ENCODE data around the gene TMEM183A. TPM values are rescaled to one million over a fixed set of nuclear protein-coding genes. Genes with fewer than 3 reads are reported as not detected.

Gene TMEM183A
- total and polyA plus RNA-seq, 10 of the 15 experiments (the other 5 are each of a cell fraction or from before 2014, with no cell fraction given), result 12.3 to 103 (median 66.3) TPM

DNA sequence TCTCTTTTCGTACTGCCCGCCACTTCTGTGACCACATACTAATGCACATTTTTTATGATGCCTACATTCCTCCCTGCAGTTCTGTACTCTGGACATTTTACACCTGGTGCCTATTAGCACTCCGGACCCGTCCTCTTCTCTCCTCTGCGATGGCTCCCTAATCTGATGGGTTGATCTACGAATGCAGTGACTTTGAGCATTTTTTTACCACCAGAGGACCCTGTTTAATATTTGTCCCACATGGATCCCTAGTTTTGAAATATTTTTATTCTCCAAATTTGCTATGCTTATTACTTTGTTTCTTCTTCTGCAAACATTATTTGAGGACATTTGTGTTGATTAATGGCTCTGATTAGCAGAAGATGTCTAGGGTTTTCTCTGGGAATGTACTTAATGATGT lies 24.3 kb downstream of the TMEM183A start:
- H3K4me2 ChIP-seq (ENCODE audit: control insufficient read depth, insufficient read depth), result no peak overlapping the region
- no peak overlapping the region for H3K9ac ChIP-seq (ENCODE audit: control insufficient read depth, insufficient read depth, low read length)
- no peaks in the 10 kb centered on the region for H4K20me1 ChIP-seq (ENCODE audit: control insufficient read depth, insufficient read depth)
- FAIRE-seq (no peak), DNase-seq (ENCODE audit: low read depth, low spot score) (no peak), ATAC-seq (no peak)
- H3K4me3 ChIP-seq, result no peak overlapping the region
- ChIA-PET CTCF (interaction anchor here (0.6 to 4.7 kb wide), 5 partner anchors 9 to 716 kb away, joined by 3 to 52 read pairs (median 3); no protein-coding TSS in a partner anchor), POLR2A (interaction anchor here (0.7 kb wide), 1 partner anchor 165 kb away, joined by 3 read pairs; no protein-coding TSS in a partner anchor), RAD21 (ENCODE audit: unreplicated experiment) (interaction anchor here (1.4 kb wide), 1 partner anchor 236 kb away, joined by 3 read pairs; no protein-coding TSS in a partner anchor), SMC1A (ENCODE audit: uncharacterized antibody, unreplicated experiment) (interaction anchor here (0.6 kb wide), 1 partner anchor 184 kb away, joined by 3 read pairs; no protein-coding TSS in a partner anchor)
- no peaks in the 10 kb centered on the region; a peak in 2 of 4 replicates for H3K27me3 ChIP-seq (replicated peaks in 1 of 2; ENCODE audit: control insufficient read depth in 2 of 2, insufficient read depth in 2 of 2, low read length in 1 of 2)
- WGBS (ENCODE audit: insufficient coverage, insufficient replicate concordance, low lambda C conversion rate, missing lambda C conversion rate), result 80% methylated on average over 6 of the region's 6 CpGs
- H2AFZ ChIP-seq (ENCODE audit: control insufficient read depth, low read depth, low read length), result no peak overlapping the region
- intact Hi-C loops (cut with micrococcal nuclease; ENCODE audit: unreplicated experiment), result loop anchor here (10.0 kb wide), 1 partner anchor 303 kb away; no protein-coding TSS in a partner anchor
- H3K36me3 ChIP-seq (ENCODE audit: control insufficient read depth in 2 of 2, insufficient read depth in 2 of 2, low read length in 1 of 2), result no peaks in the 10 kb centered on the region
- peaks cover 2% of the 10 kb centered on the region; the same call in 1 of the 2 replicates for H3K79me2 ChIP-seq (ENCODE audit: control insufficient read depth, insufficient read depth, low read length)
- no TSS peak for BruUV-seq (replicated peaks)
- no peaks in the 10 kb centered on the region for H3K9me3 ChIP-seq (replicated peaks; ENCODE audit: control insufficient read depth, insufficient read depth, low read length)
- no peaks in the 10 kb centered on the region; the same call in 1 of the 2 replicates for H3K4me1 ChIP-seq (ENCODE audit: control insufficient read depth, insufficient read depth, low read length)
- no peak overlapping the region for H3K27ac ChIP-seq (ENCODE audit: control insufficient read depth, insufficient read depth)
- no peak for TF ChIP-seq HDAC2 (IDR thresholded peaks at IDR 0.05)
- TF ChIP-seq, protein P1, sequence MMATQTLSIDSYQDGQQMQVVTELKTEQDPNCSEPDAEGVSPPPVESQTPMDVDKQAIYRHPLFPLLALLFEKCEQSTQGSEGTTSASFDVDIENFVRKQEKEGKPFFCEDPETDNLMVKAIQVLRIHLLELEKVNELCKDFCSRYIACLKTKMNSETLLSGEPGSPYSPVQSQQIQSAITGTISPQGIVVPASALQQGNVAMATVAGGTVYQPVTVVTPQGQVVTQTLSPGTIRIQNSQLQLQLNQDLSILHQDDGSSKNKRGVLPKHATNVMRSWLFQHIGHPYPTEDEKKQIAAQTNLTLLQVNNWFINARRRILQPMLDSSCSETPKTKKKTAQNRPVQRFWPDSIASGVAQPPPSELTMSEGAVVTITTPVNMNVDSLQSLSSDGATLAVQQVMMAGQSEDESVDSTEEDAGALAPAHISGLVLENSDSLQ (IDR thresholded peaks at IDR 0.05), result no peak
- no peak for TF ChIP-seq CHD4 (IDR thresholded peaks at IDR 0.05)
- TF ChIP-seq, protein P2, sequence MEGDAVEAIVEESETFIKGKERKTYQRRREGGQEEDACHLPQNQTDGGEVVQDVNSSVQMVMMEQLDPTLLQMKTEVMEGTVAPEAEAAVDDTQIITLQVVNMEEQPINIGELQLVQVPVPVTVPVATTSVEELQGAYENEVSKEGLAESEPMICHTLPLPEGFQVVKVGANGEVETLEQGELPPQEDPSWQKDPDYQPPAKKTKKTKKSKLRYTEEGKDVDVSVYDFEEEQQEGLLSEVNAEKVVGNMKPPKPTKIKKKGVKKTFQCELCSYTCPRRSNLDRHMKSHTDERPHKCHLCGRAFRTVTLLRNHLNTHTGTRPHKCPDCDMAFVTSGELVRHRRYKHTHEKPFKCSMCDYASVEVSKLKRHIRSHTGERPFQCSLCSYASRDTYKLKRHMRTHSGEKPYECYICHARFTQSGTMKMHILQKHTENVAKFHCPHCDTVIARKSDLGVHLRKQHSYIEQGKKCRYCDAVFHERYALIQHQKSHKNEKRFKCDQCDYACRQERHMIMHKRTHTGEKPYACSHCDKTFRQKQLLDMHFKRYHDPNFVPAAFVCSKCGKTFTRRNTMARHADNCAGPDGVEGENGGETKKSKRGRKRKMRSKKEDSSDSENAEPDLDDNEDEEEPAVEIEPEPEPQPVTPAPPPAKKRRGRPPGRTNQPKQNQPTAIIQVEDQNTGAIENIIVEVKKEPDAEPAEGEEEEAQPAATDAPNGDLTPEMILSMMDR (IDR thresholded peaks at IDR 0.05 in 2 of 3, conservative IDR thresholded peaks at IDR 0.05 in 1 of 3; ENCODE audit: control insufficient read depth in 2 of 3, extremely low read depth in 1 of 3, insufficient read depth in 1 of 3, low read depth in 3 of 3, low read length in 3 of 3), result peak in 1 of 3 experiments; percentile 18; a peak in 1 of 6 replicates
- TF ChIP-seq, protein P3, sequence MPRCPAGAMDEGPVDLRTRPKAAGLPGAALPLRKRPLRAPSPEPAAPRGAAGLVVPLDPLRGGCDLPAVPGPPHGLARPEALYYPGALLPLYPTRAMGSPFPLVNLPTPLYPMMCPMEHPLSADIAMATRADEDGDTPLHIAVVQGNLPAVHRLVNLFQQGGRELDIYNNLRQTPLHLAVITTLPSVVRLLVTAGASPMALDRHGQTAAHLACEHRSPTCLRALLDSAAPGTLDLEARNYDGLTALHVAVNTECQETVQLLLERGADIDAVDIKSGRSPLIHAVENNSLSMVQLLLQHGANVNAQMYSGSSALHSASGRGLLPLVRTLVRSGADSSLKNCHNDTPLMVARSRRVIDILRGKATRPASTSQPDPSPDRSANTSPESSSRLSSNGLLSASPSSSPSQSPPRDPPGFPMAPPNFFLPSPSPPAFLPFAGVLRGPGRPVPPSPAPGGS (IDR thresholded peaks at IDR 0.05; ENCODE audit: borderline replicate concordance, insufficient read depth, low read depth, low read length, poor library complexity, severe bottlenecking), result no peak
- in situ Hi-C loops (cut with MboI), result no loop called here

All from GM12878 (cell line).